Measurements from ENCODE around the gene NUP98.

Gene NUP98

GRCh38 chr11:3809624-3809928 is 12.2 kb upstream of the NUP98 start:
- DNase-seq, result peak in 1 of 2 donors; percentile 23
- H3K79me2 ChIP-seq (ENCODE audit: control insufficient read depth, insufficient read depth, low read length, poor library complexity), result peaks cover 4% of the 10 kb centered on the region
- no peak overlapping the region for H2BK5ac ChIP-seq (ENCODE audit: low read depth, low read length, poor library complexity)
- no peak overlapping the region for H3K23ac ChIP-seq (ENCODE audit: low read length)
- H3K14ac ChIP-seq (ENCODE audit: low read length), result no peak overlapping the region
- H3K9ac ChIP-seq (ENCODE audit: low read length), result no peak overlapping the region
- no peak overlapping the region for H3K4me2 ChIP-seq (ENCODE audit: low read length)
- H4K8ac ChIP-seq (ENCODE audit: low read depth, low read length), result no peak overlapping the region
- H4K91ac ChIP-seq (ENCODE audit: low read depth, low read length), result no peak overlapping the region
- no peak overlapping the region for H4K12ac ChIP-seq (ENCODE audit: low read depth, low read length)
- H2BK12ac ChIP-seq (ENCODE audit: low read length), result no peak overlapping the region
- H3K79me1 ChIP-seq (ENCODE audit: low read length), result peaks cover 7% of the 10 kb centered on the region
- no peak overlapping the region for H2BK120ac ChIP-seq (ENCODE audit: insufficient read depth, low read length, poor library complexity)
- H3K18ac ChIP-seq (ENCODE audit: low read length), result no peak overlapping the region
- no peak overlapping the region for H3K4me3 ChIP-seq (ENCODE audit: low read depth, low read length)
- no peak overlapping the region for H3K27ac ChIP-seq (ENCODE audit: low read depth, low read length)
- no peak overlapping the region for H2AK5ac ChIP-seq (ENCODE audit: low read length)
- H3K9me3 ChIP-seq (ENCODE audit: insufficient read depth, low read depth, low read length), result no peaks in the 10 kb centered on the region
- no peaks in the 10 kb centered on the region for H3K27me3 ChIP-seq (ENCODE audit: insufficient read depth, low read length)
- peaks cover 3 to 5% of the 10 kb centered on the region in 2 experiments for H3K36me3 ChIP-seq (ENCODE audit: control insufficient read depth in 1 of 2, insufficient read depth in 2 of 2, low read length in 2 of 2)
- no peak overlapping the region for H2AFZ ChIP-seq (ENCODE audit: insufficient read depth, low read length, poor library complexity)
- H3K4me1 ChIP-seq (ENCODE audit: control insufficient read depth in 1 of 2, insufficient read depth in 2 of 2, low read length in 2 of 2), result peaks cover 9 to 16% of the 10 kb centered on the region in 2 experiments
- no peak overlapping the region for H3K4ac ChIP-seq (ENCODE audit: low read depth, low read length)
- WGBS (ENCODE audit: extremely low coverage, insufficient coverage, insufficient read length), result no CpG with 5 or more reads among the region's 1 CpG

- Histone ChIP-seq H3K36me3 (ENCODE audit: control insufficient read depth in 1 of 2, insufficient read depth in 2 of 2, low read length in 2 of 2) (peaks cover 3 to 5% of the 10 kb centered on the region in 2 experiments), H3K79me1 (ENCODE audit: low read length) (peaks cover 7% of the 10 kb centered on the region), H3K79me2 (ENCODE audit: control insufficient read depth, insufficient read depth, low read length, poor library complexity) (peaks cover 4% of the 10 kb centered on the region), H3K18ac (ENCODE audit: low read length) (peak overlapping the region; percentile 89), H4K12ac (ENCODE audit: low read depth, low read length) (peak overlapping the region; percentile 82), H3K27me3 (ENCODE audit: insufficient read depth, low read length) (no peaks in the 10 kb centered on the region), H2BK120ac (ENCODE audit: insufficient read depth, low read length, poor library complexity) (peak overlapping the region; percentile 92), H4K91ac (ENCODE audit: low read depth, low read length) (peak overlapping the region; percentile 76), H3K14ac (ENCODE audit: low read length) (peak overlapping the region; percentile 95), H4K8ac (ENCODE audit: low read depth, low read length) (peak overlapping the region; percentile 83), H3K9ac (ENCODE audit: low read length) (peak overlapping the region; percentile 6), H3K23ac (ENCODE audit: low read length) (no peak overlapping the region), H3K27ac (ENCODE audit: low read depth, low read length) (no peak overlapping the region), H3K9me3 (ENCODE audit: insufficient read depth, low read depth, low read length) (no peaks in the 10 kb centered on the region), H3K4me2 (ENCODE audit: low read length) (peak overlapping the region; percentile 84), H3K4me1 (ENCODE audit: control insufficient read depth in 1 of 2, insufficient read depth in 2 of 2, low read length in 2 of 2) (peaks cover 11 to 18% of the 10 kb centered on the region in 2 experiments), H2BK5ac (ENCODE audit: low read depth, low read length, poor library complexity) (peak overlapping the region; percentile 29), H2AFZ (ENCODE audit: insufficient read depth, low read length, poor library complexity) (peak overlapping the region; percentile 98), H3K4ac (ENCODE audit: low read depth, low read length) (peak overlapping the region; percentile 70), H3K4me3 (ENCODE audit: low read depth, low read length) (peak overlapping the region; percentile 93), H2BK12ac (ENCODE audit: low read length) (no peak overlapping the region), H2AK5ac (ENCODE audit: low read length) (no peak overlapping the region)
- WGBS (ENCODE audit: extremely low coverage, insufficient coverage, insufficient read length), result no CpG with 5 or more reads among the region's 5 CpGs
- peak; percentile 74 to 91 for DNase-seq
These were observed 11.7 kb upstream of the NUP98 start for GRCh38 chr11:3808861-3809623.

GRCh38 chr11:3807909-3808860 is 10.8 kb upstream of the NUP98 start, which contains the start of gene PGAP2:
Gene PGAP2, plus strand, starts transcription at chr11:3808560. Its CDS starts 2,700 bp downstream, at chr11:3811260.
- Histone ChIP-seq H3K14ac (ENCODE audit: low read length) (peak within 1 kb of the TSS; percentile 95), H4K12ac (ENCODE audit: low read depth, low read length) (peak within 1 kb of the TSS; percentile 82), H3K9me3 (ENCODE audit: insufficient read depth, low read depth, low read length) (no peaks in the 10 kb centered on the region), H2BK12ac (ENCODE audit: low read length) (no peak within 1 kb of the TSS), H4K91ac (ENCODE audit: low read depth, low read length) (peak within 1 kb of the TSS; percentile 76), H3K4me1 (ENCODE audit: control insufficient read depth in 1 of 2, insufficient read depth in 2 of 2, low read length in 2 of 2) (peaks cover 11 to 18% of the 10 kb centered on the region in 2 experiments), H3K79me2 (ENCODE audit: control insufficient read depth, insufficient read depth, low read length, poor library complexity) (peaks cover 4% of the 10 kb centered on the region), H3K9ac (ENCODE audit: low read length) (peak within 1 kb of the TSS; percentile 62), H3K4ac (ENCODE audit: low read depth, low read length) (peak within 1 kb of the TSS; percentile 70), H3K18ac (ENCODE audit: low read length) (peak within 1 kb of the TSS; percentile 89), H4K8ac (ENCODE audit: low read depth, low read length) (peak within 1 kb of the TSS; percentile 83), H3K27ac (ENCODE audit: low read depth, low read length) (peak within 1 kb of the TSS; percentile 56), H2BK5ac (ENCODE audit: low read depth, low read length, poor library complexity) (peak within 1 kb of the TSS; percentile 29), H3K79me1 (ENCODE audit: low read length) (peaks cover 7% of the 10 kb centered on the region), H3K4me3 (ENCODE audit: low read depth, low read length) (peak within 1 kb of the TSS; percentile 93), H3K4me2 (ENCODE audit: low read length) (peak within 1 kb of the TSS; percentile 84), H3K36me3 (ENCODE audit: control insufficient read depth in 1 of 2, insufficient read depth in 2 of 2, low read length in 2 of 2) (peaks cover 3 to 5% of the 10 kb centered on the region in 2 experiments), H3K23ac (ENCODE audit: low read length) (no peak within 1 kb of the TSS), H3K27me3 (ENCODE audit: insufficient read depth, low read length) (no peaks in the 10 kb centered on the region), H2AFZ (ENCODE audit: insufficient read depth, low read length, poor library complexity) (peak within 1 kb of the TSS; percentile 98), H2BK120ac (ENCODE audit: insufficient read depth, low read length, poor library complexity) (peak within 1 kb of the TSS; percentile 92), H2AK5ac (ENCODE audit: low read length) (no peak within 1 kb of the TSS)
- DNase-seq, result peak; percentile 64 to 81
- WGBS (ENCODE audit: extremely low coverage, insufficient coverage, insufficient read length), result no CpG with 5 or more reads among the region's 55 CpGs

- Histone ChIP-seq H3K79me1 (ENCODE audit: low read length) (peaks cover 7% of the 10 kb centered on the region), H3K14ac (ENCODE audit: low read length) (no peak overlapping the region), H2BK12ac (ENCODE audit: low read length) (no peak overlapping the region), H4K91ac (ENCODE audit: low read depth, low read length) (no peak overlapping the region), H3K36me3 (ENCODE audit: control insufficient read depth in 1 of 2, insufficient read depth in 2 of 2, low read length in 2 of 2) (no peaks in the 10 kb centered on the region), H2AK5ac (ENCODE audit: low read length) (no peak overlapping the region), H3K27ac (ENCODE audit: low read depth, low read length) (no peak overlapping the region), H3K9ac (ENCODE audit: low read length) (no peak overlapping the region), H2BK120ac (ENCODE audit: insufficient read depth, low read length, poor library complexity) (no peak overlapping the region), H3K79me2 (ENCODE audit: control insufficient read depth, insufficient read depth, low read length, poor library complexity) (peaks cover 2% of the 10 kb centered on the region), H3K23ac (ENCODE audit: low read length) (no peak overlapping the region), H2AFZ (ENCODE audit: insufficient read depth, low read length, poor library complexity) (no peak overlapping the region), H4K8ac (ENCODE audit: low read depth, low read length) (no peak overlapping the region), H3K27me3 (ENCODE audit: insufficient read depth, low read length) (no peaks in the 10 kb centered on the region), H2BK5ac (ENCODE audit: low read depth, low read length, poor library complexity) (no peak overlapping the region), H3K4ac (ENCODE audit: low read depth, low read length) (no peak overlapping the region), H3K4me2 (ENCODE audit: low read length) (peak overlapping the region; percentile 14), H3K18ac (ENCODE audit: low read length) (no peak overlapping the region), H3K4me1 (ENCODE audit: control insufficient read depth in 1 of 2, insufficient read depth in 2 of 2, low read length in 2 of 2) (peaks cover 2 to 5% of the 10 kb centered on the region in 2 experiments), H3K4me3 (ENCODE audit: low read depth, low read length) (no peak overlapping the region), H4K12ac (ENCODE audit: low read depth, low read length) (no peak overlapping the region), H3K9me3 (ENCODE audit: insufficient read depth, low read depth, low read length) (no peaks in the 10 kb centered on the region)
- DNase-seq, result peak; percentile 75 to 80
- no CpG with 5 or more reads among the region's 11 CpGs for WGBS (ENCODE audit: extremely low coverage, insufficient coverage, insufficient read length)
These were observed 6.6 kb upstream of the NUP98 start for GRCh38 chr11:3803726-3804495.
